H1 (cell line): ENCODE data around the gene CAMK2B. TPM values are rescaled to one million over a fixed set of nuclear protein-coding genes. Genes with fewer than 3 reads are reported as not detected.

Experiments used
- CTCF ChIA-PET: fragments of 300-600 bp; sonication (Branson Sonifier 250); formaldehyde crosslinking; loops from one replicate; lab custom pipeline; 2021; ENCODE audit not compliant: partially characterized antibody; lab: Charles Lee
- POLR2A ChIA-PET: fragments of 300-600 bp; sonication (Branson Sonifier 250); formaldehyde crosslinking; loops from one replicate; lab custom pipeline; 2021; ENCODE audit warnings: inconsistent platforms; ENCODE audit not compliant: partially characterized antibody; lab: Charles Lee
- DNase-seq, 2 experiments: peaks; one replicate each; pipeline versions ENCODE4 v3.0.0 to v3.0.0-alpha.2; 2010 to 2022; ENCODE audit warnings: low spot score in 2 of 2, low read depth in 1 of 2, mixed read lengths in 1 of 2
- FAIRE-seq: peaks from 2 replicates; lab custom pipeline; 2011; peaks lifted over from hg19 to GRCh38; lab: Jason Lieb, UNC
- H2AFZ ChIP-seq: 2 replicates; pipeline ENCODE4 v1.8.1; 2012; ENCODE audit warnings: low read length, inconsistent platforms
- H2AK5ac ChIP-seq: 2 replicates; pipeline ENCODE4 v1.6.1; 2013; ENCODE audit warnings: low read depth, low read length
- H2BK120ac ChIP-seq: replicated peaks from 2 replicates; pipeline ENCODE3; 2013; ENCODE audit warnings: low read depth, low read length, inconsistent platforms
- H2BK12ac ChIP-seq: 2 replicates; pipeline ENCODE4 v1.6.1; 2013; ENCODE audit warnings: low read depth, low read length
- H2BK15ac ChIP-seq: 2 replicates; pipeline ENCODE4 v1.6.1; 2013; ENCODE audit warnings: low read length
- H2BK20ac ChIP-seq: 2 replicates; pipeline ENCODE4 v1.6.1; 2013; ENCODE audit warnings: low read length
- H2BK5ac ChIP-seq: 2 replicates; pipeline ENCODE4 v1.6.1; 2013; ENCODE audit warnings: low read depth, low read length
- H3K14ac ChIP-seq: 2 replicates; pipeline ENCODE4 v1.6.1; 2013; ENCODE audit warnings: inconsistent platforms; ENCODE audit not compliant: insufficient read length
- H3K18ac ChIP-seq: 2 replicates; pipeline ENCODE4 v1.6.1; 2013; ENCODE audit warnings: low read length; ENCODE audit errors: extremely low read depth
- H3K23ac ChIP-seq: 2 replicates; pipeline ENCODE4 v1.6.1; 2013; ENCODE audit warnings: inconsistent platforms; ENCODE audit not compliant: insufficient read length
- H3K23me2 ChIP-seq: 2 replicates; pipeline ENCODE4 v1.6.1; 2013; ENCODE audit warnings: low read depth, low read length
- H3K27ac ChIP-seq: 2 replicates; pipeline ENCODE4 v1.6.1; 2011; ENCODE audit warnings: low read depth, low read length, inconsistent platforms
- H3K27me3 ChIP-seq, 4 experiments: replicated peaks in 1 of 4; 1 replicate in 1 of 4; 2 replicates in 3 of 4; pipeline versions ENCODE4 v1.6.1 to v1.8.1; 2011 to 2013; ENCODE audit warnings: low read length in 3 of 4, mild to moderate bottlenecking in 3 of 4, inconsistent platforms in 2 of 4, mixed read lengths in 2 of 4, moderate library complexity in 1 of 4; ENCODE audit not compliant: control insufficient read depth in 3 of 4, insufficient read depth in 3 of 4; ENCODE audit errors: extremely low read depth in 1 of 4
- H3K36me3 ChIP-seq, 4 experiments: 2 replicates each; pipeline versions ENCODE4 v1.6.1 to v1.8.1; 2011 to 2013; ENCODE audit warnings: mild to moderate bottlenecking in 4 of 4, low read length in 3 of 4, moderate library complexity in 2 of 4, control low read depth in 1 of 4, inconsistent platforms in 1 of 4; ENCODE audit not compliant: insufficient read depth in 4 of 4, control insufficient read depth in 2 of 4
- H3K4ac ChIP-seq: replicated peaks from 2 replicates; pipeline ENCODE3; 2013; ENCODE audit warnings: low read length, low read depth, mixed read lengths, inconsistent platforms; ENCODE audit not compliant: insufficient read length
- H3K4me1 ChIP-seq, 4 experiments: replicated peaks in 1 of 4; 1 replicate in 1 of 4; 2 replicates in 3 of 4; pipeline versions ENCODE4 v1.6.1 to v1.8.1; 2011 to 2013; ENCODE audit warnings: low read length in 3 of 4, inconsistent platforms in 2 of 4, mixed read lengths in 1 of 4; ENCODE audit not compliant: insufficient read depth in 4 of 4, control insufficient read depth in 3 of 4
- H3K4me2 ChIP-seq, 2 experiments: 2 replicates each; pipeline versions ENCODE4 v1.6.1 to v1.8.1; 2011 to 2013; ENCODE audit warnings: low read depth in 2 of 2, low read length in 2 of 2, control low read depth in 1 of 2, inconsistent platforms in 1 of 2, mild to moderate bottlenecking in 1 of 2; ENCODE audit not compliant: insufficient read depth in 1 of 2
- H3K4me3 ChIP-seq, 4 experiments: fragments of 200-600, 300-600 bp in 1 of 4; sonication (generic), shearing (Covaris generic), sonication (Bioruptor Twin) in 1 of 4; 2 replicates each; pipeline versions ENCODE4 v1.5.1 to v1.8.1; 2011 to 2016; ENCODE audit warnings: low read length in 4 of 4, low read depth in 3 of 4, control low read depth in 2 of 4, inconsistent platforms in 2 of 4, mild to moderate bottlenecking in 2 of 4, mixed read lengths in 1 of 4, moderate library complexity in 1 of 4; ENCODE audit not compliant: insufficient read depth in 2 of 4; ENCODE audit errors: extremely low read depth in 1 of 4
- H3K56ac ChIP-seq: replicated peaks from 2 replicates; pipeline ENCODE3; 2013; ENCODE audit warnings: low read depth, mild to moderate bottlenecking, mixed read lengths, low read length, inconsistent platforms; ENCODE audit not compliant: insufficient read length
- H3K79me1 ChIP-seq: 2 replicates; pipeline ENCODE4 v1.6.1; 2013; ENCODE audit warnings: low read depth, low read length, control low read depth
- H3K79me2 ChIP-seq, 2 experiments: 2 replicates each; pipeline versions ENCODE4 v1.6.1 to v1.8.1; 2012 to 2013; ENCODE audit warnings: low read length in 2 of 2, mild to moderate bottlenecking in 2 of 2, inconsistent platforms in 1 of 2; ENCODE audit not compliant: insufficient read depth in 2 of 2, control insufficient read depth in 1 of 2
- H3K9ac ChIP-seq, 4 experiments: replicated peaks in 1 of 4; 1 replicate in 1 of 4; 2 replicates in 3 of 4; pipeline versions ENCODE4 v1.6.1 to v1.8.1; 2011 to 2013; ENCODE audit warnings: low read depth in 3 of 4, low read length in 3 of 4, control low read depth in 2 of 4, mild to moderate bottlenecking in 2 of 4, moderate library complexity in 2 of 4, inconsistent platforms in 1 of 4; ENCODE audit errors: extremely low read depth in 1 of 4
- H3K9me3 ChIP-seq, 2 experiments: 2 replicates each; pipeline versions ENCODE4 v1.6.1 to v1.8.1; 2012 to 2013; ENCODE audit warnings: mild to moderate bottlenecking in 2 of 2, moderate library complexity in 2 of 2, control low read depth in 1 of 2, inconsistent platforms in 1 of 2, low read depth in 1 of 2, low read length in 1 of 2, mixed read lengths in 1 of 2; ENCODE audit not compliant: insufficient read depth in 2 of 2
- H4K20me1 ChIP-seq, 2 experiments: replicated peaks in 1 of 2; 2 replicates each; pipeline versions ENCODE3 to v1.8.1; 2011 to 2013; ENCODE audit warnings: inconsistent platforms in 2 of 2, low read length in 2 of 2, mild to moderate bottlenecking in 1 of 2; ENCODE audit not compliant: insufficient read depth in 2 of 2, control insufficient read depth in 1 of 2
- H4K5ac ChIP-seq: 2 replicates; pipeline ENCODE4 v1.6.1; 2013; ENCODE audit warnings: low read length, low read depth, mixed read lengths, inconsistent platforms; ENCODE audit not compliant: insufficient read length
- H4K8ac ChIP-seq: 2 replicates; pipeline ENCODE4 v1.8.0; 2013; ENCODE audit warnings: mild to moderate bottlenecking, moderate library complexity, low read length, inconsistent platforms; ENCODE audit not compliant: insufficient read depth; ENCODE audit errors: extremely low read depth
- H4K91ac ChIP-seq: replicated peaks from 2 replicates; pipeline ENCODE3; 2013; ENCODE audit warnings: low read length, mixed read lengths, inconsistent platforms; ENCODE audit not compliant: insufficient read length
- CBX5 ChIP-seq: fragments of 300-800, 300-1000 bp; sonication (generic); IDR thresholded peaks from 2 replicates; pipeline ENCODE4 v1.7.1; 2016; ENCODE audit warnings: antibody characterized with exemption, low read length, low read depth
- CEBPB ChIP-seq: IDR thresholded peaks from 2 replicates; pipeline ENCODE4 v1.6.1; 2012; ENCODE audit warnings: low read depth, low read length
- EZH2 ChIP-seq: fragments of 200-600 bp; sonication (generic); IDR thresholded peaks from 2 replicates; pipeline ENCODE4 v1.7.1; 2012; ENCODE audit warnings: low read depth, mild to moderate bottlenecking, moderate library complexity, low read length, inconsistent platforms; ENCODE audit not compliant: severe bottlenecking
- FOSL1 ChIP-seq: IDR thresholded peaks from 2 replicates; pipeline ENCODE4 v1.6.1; 2011; ENCODE audit warnings: mild to moderate bottlenecking, low read depth, low read length, moderate library complexity; ENCODE audit not compliant: insufficient read depth
- KDM1A ChIP-seq: fragments of 200-600, 300-600 bp; sonication (generic); IDR thresholded peaks from 2 replicates; pipeline ENCODE4 v1.7.1; 2016; ENCODE audit warnings: mild to moderate bottlenecking, low read length, borderline replicate concordance
- NRF1 ChIP-seq: IDR thresholded peaks from 2 replicates; pipeline ENCODE4 v1.6.1; 2011; ENCODE audit warnings: mild to moderate bottlenecking, low read depth, low read length, improper control_type of control experiment
- POLR2A ChIP-seq, 2 experiments: IDR thresholded peaks; 1 replicate in 1 of 2; 2 replicates in 1 of 2; pipeline ENCODE4 v1.6.1; 2011; ENCODE audit warnings: low read depth in 2 of 2, low read length in 2 of 2, mild to moderate bottlenecking in 2 of 2; ENCODE audit errors: control extremely low read depth in 1 of 2
- SP1 ChIP-seq: IDR thresholded peaks from 2 replicates; pipeline ENCODE4 v1.6.1; 2011; ENCODE audit warnings: low read depth, low read length
- WGBS, 2 experiments: shearing (Covaris generic) in 1 of 2; methylation state at CpG; one replicate each; pipeline versions ENCODE4 v1.1.6 to v1.1.7; 2013 to 2015; ENCODE audit warnings: low lambda C conversion rate in 2 of 2, mixed read lengths in 2 of 2, inconsistent platforms in 1 of 2, low coverage in 1 of 2, missing lambda C conversion rate in 1 of 2; ENCODE audit not compliant: insufficient replicate concordance in 2 of 2, insufficient coverage in 1 of 2, insufficient read length in 1 of 2; ENCODE audit errors: extremely low coverage in 1 of 2, missing lambda C conversion rate in 1 of 2; 5-methylcytosine and 5-hydroxymethylcytosine counted together
- polyA plus RNA-seq, 7 experiments: library from polyadenylated mRNA; depleted of rRNA in 3 of 7; stranded (reverse) in 5 of 7; unstranded in 2 of 7; fragments of >200 nt in 5 of 7; fragments of 200-250 nt in 2 of 7; gene quantifications; 1 replicate in 5 of 7; 2 replicates in 1 of 7; 4 replicates in 1 of 7; pipeline versions ENCODE4 v1.2.1 to v1.2.3, GENCODE V29; 2011 to 2013; ENCODE audit warnings: missing spikeins in 2 of 7, mixed read lengths in 2 of 7
- total RNA-seq: library from RNA; stranded (reverse); fragmentation: NEBNext Ultra II Directional; extraction: Animal tissue kit (Norgen Biotek cat#: 25700); gene quantifications from 2 replicates; pipeline ENCODE4 v1.2.1, GENCODE V29; 2021

The CAMK2B gene
- total and polyA plus RNA-seq, 2 of the 8 experiments (the other 6 are each of a cell fraction or from before 2014, with no cell fraction given) = 0.05 to 0.15 TPM

DNA sequence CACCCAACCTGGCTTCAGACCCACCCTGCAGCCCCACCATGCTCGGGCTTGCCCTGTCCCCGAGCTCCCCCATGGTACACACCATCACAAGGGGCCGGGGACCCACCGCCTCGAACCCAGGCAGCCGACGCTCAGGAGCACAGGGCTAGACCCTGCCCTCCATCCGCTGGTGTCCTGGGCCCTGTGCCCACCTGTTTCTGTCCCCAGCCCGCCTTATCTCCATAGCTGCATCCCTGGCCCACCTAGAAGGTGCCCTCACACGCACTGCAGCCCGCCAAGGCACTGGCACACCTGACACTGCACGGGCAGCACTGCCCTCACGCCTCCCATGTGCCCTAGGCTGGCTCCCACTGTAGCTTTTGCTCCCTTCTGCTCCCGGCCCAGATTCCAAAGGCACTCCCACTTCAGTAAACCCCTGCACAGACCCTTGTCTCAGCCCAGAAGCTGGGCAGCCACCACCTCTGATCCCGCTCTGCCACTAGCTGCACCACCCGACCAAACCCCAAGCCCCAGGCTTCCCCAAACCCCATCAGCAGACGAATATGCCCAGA, 107.5 kb downstream of the CAMK2B start:
- H2BK12ac ChIP-seq = peak overlapping the region; percentile 97; the same call in 1 of the 2 replicates
- peaks cover 0 to 2% of the 10 kb centered on the region in 2 experiments for H4K20me1 ChIP-seq
- peak overlapping the region; percentile 2 to 55; a peak in 1 of 4 replicates for H3K4me2 ChIP-seq
- no peak overlapping the region for H3K23ac ChIP-seq
- no peak overlapping the region for H3K27ac ChIP-seq
- no peaks in the 10 kb centered on the region for H3K79me2 ChIP-seq
- WGBS, 2 experiments = 84% methylated on average over 15 of the region's 17 CpGs; no CpG with 5 or more reads in 1 of the 2 experiments
- H3K79me1 ChIP-seq = no peaks in the 10 kb centered on the region
- peak overlapping the region; percentile 69 for H2BK120ac ChIP-seq
- peak overlapping the region; percentile 77; the same call in 1 of the 2 replicates for H2BK5ac ChIP-seq
- H3K9me3 ChIP-seq = no peaks in the 10 kb centered on the region; a peak in 1 of 4 replicates
- DNase-seq (no peak), FAIRE-seq (no peak)
- H3K56ac ChIP-seq = peak overlapping the region; percentile 4
- H2BK15ac ChIP-seq = peak overlapping the region; percentile 100; the same call in 1 of the 2 replicates
- peak overlapping the region; percentile 83 for H3K18ac ChIP-seq
- 0 out of 2 replicates have a peak overlapping the region, but pooled peaks have one; percentile 22 for H2AFZ ChIP-seq
- H3K4me1 ChIP-seq = peaks cover 0 to 23% (median 19%) of the 10 kb centered on the region in 4 experiments; a peak in 6 of 7 replicates
- TF ChIP-seq NRF1 (no peak), FOSL1 (no peak), KDM1A (no peak), EZH2 (no peak), CEBPB (no peak), CBX5 (no peak), POLR2A (IDR thresholded peaks at IDR 0.05; ENCODE audit: control extremely low read depth in 1 of 2, low read depth in 2 of 2, low read length in 2 of 2) (no peak), SP1 (no peak)
- H3K14ac ChIP-seq = no peak overlapping the region
- no peaks in the 10 kb centered on the region; the same call in 1 of the 2 replicates for H3K23me2 ChIP-seq
- H2BK20ac ChIP-seq = peak overlapping the region; percentile 96; the same call in 1 of the 2 replicates
- H4K5ac ChIP-seq = peak overlapping the region; percentile 74
- peak overlapping the region; percentile 95 for H4K91ac ChIP-seq
- CTCF ChIA-PET = interaction anchor here (0.6 to 2.7 kb wide), 14 partner anchors 10 to 261 kb away, joined by 3 to 12 read pairs (median 5); no protein-coding TSS in a partner anchor
- no peaks in the 10 kb centered on the region; a peak in 2 of 8 replicates for H3K36me3 ChIP-seq
- peak overlapping the region; percentile 87 for H3K4ac ChIP-seq
- H2AK5ac ChIP-seq = 0 out of 2 replicates have a peak overlapping the region, but pooled peaks have one; percentile 24
- H3K4me3 ChIP-seq = no peak overlapping the region
- peak overlapping the region; percentile 75 for H4K8ac ChIP-seq
- H3K9ac ChIP-seq = no peak overlapping the region; a peak in 1 of 7 replicates
- no peaks in the 10 kb centered on the region for H3K27me3 ChIP-seq
- POLR2A ChIA-PET = interaction anchor here (0.5 to 1.0 kb wide), 3 partner anchors 16 to 98 kb away, joined by 3 read pairs; partner anchors contain the start of gene YKT6
